ENCODE data around the gene EVA1A.

EVA1A gene

DNA sequence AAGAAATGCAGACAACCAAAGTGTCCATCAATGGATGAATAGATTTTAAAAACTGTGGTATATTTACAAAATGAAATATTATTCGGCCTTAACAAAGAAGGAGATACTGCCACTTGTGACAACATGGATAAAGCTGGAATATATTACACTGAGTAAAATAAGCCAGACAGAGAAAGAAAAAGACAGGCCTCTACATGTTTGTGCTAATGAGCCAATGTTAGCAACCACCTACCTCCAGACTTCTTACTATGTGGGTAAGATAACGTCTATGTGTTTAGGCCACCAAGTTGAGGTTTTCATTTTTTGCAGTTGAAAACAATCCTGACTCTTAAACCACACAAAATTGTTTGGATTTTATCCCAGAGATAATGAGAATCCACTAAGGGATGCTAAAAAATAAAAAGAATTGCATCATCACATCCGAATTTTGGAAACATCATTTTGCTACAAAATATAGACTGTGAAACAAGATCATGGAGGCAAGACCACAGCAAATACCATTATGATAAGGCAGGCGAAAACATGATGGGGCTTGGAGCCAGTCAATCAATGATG, 47.0 kb downstream of the EVA1A start:
- ATAC-seq, result no peak
- TF ChIP-seq ISL1 (CRISPR knock-in tag; IDR thresholded peaks at IDR 0.05) (no peak), OSR1 (CRISPR knock-in tag; IDR thresholded peaks at IDR 0.05) (no peak), ZC3H10 (CRISPR knock-in tag; IDR thresholded peaks at IDR 0.05) (no peak), ZNF70 (CRISPR knock-in tag; IDR thresholded peaks at IDR 0.05) (no peak), TOX (CRISPR knock-in tag; IDR thresholded peaks at IDR 0.05; ENCODE audit: borderline replicate concordance) (no peak), ZFP30 (CRISPR knock-in tag; IDR thresholded peaks at IDR 0.05) (no peak), RARB (CRISPR knock-in tag; IDR thresholded peaks at IDR 0.05) (no peak), GLIS3 (CRISPR knock-in tag; IDR thresholded peaks at IDR 0.05) (no peak), SNAI2 (CRISPR knock-in tag; IDR thresholded peaks at IDR 0.05) (no peak)
- TF ChIP-seq, protein P1, sequence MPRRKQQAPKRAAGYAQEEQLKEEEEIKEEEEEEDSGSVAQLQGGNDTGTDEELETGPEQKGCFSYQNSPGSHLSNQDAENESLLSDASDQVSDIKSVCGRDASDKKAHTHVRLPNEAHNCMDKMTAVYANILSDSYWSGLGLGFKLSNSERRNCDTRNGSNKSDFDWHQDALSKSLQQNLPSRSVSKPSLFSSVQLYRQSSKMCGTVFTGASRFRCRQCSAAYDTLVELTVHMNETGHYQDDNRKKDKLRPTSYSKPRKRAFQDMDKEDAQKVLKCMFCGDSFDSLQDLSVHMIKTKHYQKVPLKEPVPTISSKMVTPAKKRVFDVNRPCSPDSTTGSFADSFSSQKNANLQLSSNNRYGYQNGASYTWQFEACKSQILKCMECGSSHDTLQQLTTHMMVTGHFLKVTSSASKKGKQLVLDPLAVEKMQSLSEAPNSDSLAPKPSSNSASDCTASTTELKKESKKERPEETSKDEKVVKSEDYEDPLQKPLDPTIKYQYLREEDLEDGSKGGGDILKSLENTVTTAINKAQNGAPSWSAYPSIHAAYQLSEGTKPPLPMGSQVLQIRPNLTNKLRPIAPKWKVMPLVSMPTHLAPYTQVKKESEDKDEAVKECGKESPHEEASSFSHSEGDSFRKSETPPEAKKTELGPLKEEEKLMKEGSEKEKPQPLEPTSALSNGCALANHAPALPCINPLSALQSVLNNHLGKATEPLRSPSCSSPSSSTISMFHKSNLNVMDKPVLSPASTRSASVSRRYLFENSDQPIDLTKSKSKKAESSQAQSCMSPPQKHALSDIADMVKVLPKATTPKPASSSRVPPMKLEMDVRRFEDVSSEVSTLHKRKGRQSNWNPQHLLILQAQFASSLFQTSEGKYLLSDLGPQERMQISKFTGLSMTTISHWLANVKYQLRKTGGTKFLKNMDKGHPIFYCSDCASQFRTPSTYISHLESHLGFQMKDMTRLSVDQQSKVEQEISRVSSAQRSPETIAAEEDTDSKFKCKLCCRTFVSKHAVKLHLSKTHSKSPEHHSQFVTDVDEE (CRISPR knock-in tag; IDR thresholded peaks at IDR 0.05), result no peak
- TF ChIP-seq, protein P2, sequence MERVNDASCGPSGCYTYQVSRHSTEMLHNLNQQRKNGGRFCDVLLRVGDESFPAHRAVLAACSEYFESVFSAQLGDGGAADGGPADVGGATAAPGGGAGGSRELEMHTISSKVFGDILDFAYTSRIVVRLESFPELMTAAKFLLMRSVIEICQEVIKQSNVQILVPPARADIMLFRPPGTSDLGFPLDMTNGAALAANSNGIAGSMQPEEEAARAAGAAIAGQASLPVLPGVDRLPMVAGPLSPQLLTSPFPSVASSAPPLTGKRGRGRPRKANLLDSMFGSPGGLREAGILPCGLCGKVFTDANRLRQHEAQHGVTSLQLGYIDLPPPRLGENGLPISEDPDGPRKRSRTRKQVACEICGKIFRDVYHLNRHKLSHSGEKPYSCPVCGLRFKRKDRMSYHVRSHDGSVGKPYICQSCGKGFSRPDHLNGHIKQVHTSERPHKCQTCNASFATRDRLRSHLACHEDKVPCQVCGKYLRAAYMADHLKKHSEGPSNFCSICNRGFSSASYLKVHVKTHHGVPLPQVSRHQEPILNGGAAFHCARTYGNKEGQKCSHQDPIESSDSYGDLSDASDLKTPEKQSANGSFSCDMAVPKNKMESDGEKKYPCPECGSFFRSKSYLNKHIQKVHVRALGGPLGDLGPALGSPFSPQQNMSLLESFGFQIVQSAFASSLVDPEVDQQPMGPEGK (CRISPR knock-in tag; IDR thresholded peaks at IDR 0.05; ENCODE audit: borderline replicate concordance), result no peak
- TF ChIP-seq, protein P3, sequence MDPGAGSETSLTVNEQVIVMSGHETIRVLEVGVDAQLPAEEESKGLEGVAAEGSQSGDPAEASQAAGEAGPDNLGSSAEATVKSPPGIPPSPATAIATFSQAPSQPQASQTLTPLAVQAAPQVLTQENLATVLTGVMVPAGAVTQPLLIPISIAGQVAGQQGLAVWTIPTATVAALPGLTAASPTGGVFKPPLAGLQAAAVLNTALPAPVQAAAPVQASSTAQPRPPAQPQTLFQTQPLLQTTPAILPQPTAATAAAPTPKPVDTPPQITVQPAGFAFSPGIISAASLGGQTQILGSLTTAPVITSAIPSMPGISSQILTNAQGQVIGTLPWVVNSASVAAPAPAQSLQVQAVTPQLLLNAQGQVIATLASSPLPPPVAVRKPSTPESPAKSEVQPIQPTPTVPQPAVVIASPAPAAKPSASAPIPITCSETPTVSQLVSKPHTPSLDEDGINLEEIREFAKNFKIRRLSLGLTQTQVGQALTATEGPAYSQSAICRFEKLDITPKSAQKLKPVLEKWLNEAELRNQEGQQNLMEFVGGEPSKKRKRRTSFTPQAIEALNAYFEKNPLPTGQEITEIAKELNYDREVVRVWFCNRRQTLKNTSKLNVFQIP (CRISPR knock-in tag; IDR thresholded peaks at IDR 0.05; ENCODE audit: borderline replicate concordance, low read depth), result no peak
- TF ChIP-seq, protein P4, sequence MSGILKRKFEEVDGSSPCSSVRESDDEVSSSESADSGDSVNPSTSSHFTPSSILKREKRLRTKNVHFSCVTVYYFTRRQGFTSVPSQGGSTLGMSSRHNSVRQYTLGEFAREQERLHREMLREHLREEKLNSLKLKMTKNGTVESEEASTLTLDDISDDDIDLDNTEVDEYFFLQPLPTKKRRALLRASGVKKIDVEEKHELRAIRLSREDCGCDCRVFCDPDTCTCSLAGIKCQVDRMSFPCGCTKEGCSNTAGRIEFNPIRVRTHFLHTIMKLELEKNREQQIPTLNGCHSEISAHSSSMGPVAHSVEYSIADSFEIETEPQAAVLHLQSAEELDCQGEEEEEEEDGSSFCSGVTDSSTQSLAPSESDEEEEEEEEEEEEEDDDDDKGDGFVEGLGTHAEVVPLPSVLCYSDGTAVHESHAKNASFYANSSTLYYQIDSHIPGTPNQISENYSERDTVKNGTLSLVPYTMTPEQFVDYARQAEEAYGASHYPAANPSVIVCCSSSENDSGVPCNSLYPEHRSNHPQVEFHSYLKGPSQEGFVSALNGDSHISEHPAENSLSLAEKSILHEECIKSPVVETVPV (CRISPR knock-in tag; IDR thresholded peaks at IDR 0.05), result no peak

DNA sequence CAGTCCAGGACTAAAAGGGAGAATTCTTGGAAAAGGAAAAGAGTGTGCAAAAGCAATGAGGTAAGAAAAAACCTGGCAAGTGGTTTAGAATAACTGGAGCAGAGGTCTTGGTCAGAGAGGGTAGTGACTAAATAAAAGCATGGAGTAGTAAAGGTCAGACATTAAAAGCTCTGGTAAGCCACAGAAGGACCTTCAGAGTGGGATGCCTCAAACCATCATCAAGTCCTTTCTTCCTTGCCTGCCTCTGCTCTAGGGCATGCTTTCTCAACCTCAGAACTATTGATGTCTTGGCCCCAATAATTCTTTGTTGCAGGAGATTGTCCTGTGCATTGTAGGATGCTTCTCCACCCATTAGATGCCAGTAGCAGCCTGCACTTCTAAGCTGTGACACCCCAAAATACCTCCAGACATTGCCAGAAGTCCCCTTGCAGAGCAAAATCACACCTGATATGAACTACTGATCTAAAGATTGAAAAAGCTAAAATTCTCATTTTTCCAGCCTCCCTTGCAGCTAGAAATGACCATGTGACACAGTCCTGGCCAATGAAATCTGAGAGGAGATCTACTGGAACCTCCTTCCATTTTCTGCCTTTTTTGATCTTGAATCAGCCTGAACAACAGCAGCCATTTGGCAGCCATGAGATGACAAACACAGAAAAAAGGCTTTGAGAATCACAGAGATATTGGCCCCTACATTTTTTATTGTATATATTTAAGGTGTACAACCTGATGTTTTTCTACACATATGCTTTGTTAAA, 48.1 kb downstream of the EVA1A start:
- no peak; the same call in 2 of the 3 replicates for ATAC-seq
- TF ChIP-seq ESRRG (CRISPR knock-in tag; IDR thresholded peaks at IDR 0.05), result no peak
- no peak for TF ChIP-seq ZFP30 (CRISPR knock-in tag; IDR thresholded peaks at IDR 0.05)
- TF ChIP-seq, protein P3 (CRISPR knock-in tag; IDR thresholded peaks at IDR 0.05; ENCODE audit: borderline replicate concordance, low read depth), result no peak
- TF ChIP-seq ZNF70 (CRISPR knock-in tag; IDR thresholded peaks at IDR 0.05), result no peak
- no peak for TF ChIP-seq ARNTL (CRISPR knock-in tag; IDR thresholded peaks at IDR 0.05; ENCODE audit: borderline replicate concordance, low read depth)
- TF ChIP-seq ZC3H10 (CRISPR knock-in tag; IDR thresholded peaks at IDR 0.05), result no peak
- TF ChIP-seq RARB (CRISPR knock-in tag; IDR thresholded peaks at IDR 0.05), result no peak
- TF ChIP-seq, protein P5, sequence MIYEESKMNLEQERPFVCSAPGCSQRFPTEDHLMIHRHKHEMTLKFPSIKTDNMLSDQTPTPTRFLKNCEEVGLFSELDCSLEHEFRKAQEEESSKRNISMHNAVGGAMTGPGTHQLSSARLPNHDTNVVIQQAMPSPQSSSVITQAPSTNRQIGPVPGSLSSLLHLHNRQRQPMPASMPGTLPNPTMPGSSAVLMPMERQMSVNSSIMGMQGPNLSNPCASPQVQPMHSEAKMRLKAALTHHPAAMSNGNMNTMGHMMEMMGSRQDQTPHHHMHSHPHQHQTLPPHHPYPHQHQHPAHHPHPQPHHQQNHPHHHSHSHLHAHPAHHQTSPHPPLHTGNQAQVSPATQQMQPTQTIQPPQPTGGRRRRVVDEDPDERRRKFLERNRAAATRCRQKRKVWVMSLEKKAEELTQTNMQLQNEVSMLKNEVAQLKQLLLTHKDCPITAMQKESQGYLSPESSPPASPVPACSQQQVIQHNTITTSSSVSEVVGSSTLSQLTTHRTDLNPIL (CRISPR knock-in tag; IDR thresholded peaks at IDR 0.05; ENCODE audit: low read depth), result no peak
- no peak for TF ChIP-seq ZNF8 (CRISPR knock-in tag; IDR thresholded peaks at IDR 0.05)
- TF ChIP-seq, protein P2 (CRISPR knock-in tag; IDR thresholded peaks at IDR 0.05; ENCODE audit: borderline replicate concordance), result no peak
- TF ChIP-seq ISL1 (CRISPR knock-in tag; IDR thresholded peaks at IDR 0.05), result no peak
- TF ChIP-seq SNAI2 (CRISPR knock-in tag; IDR thresholded peaks at IDR 0.05), result no peak
- TF ChIP-seq, protein P1 (CRISPR knock-in tag; IDR thresholded peaks at IDR 0.05), result no peak
- TF ChIP-seq TOX (CRISPR knock-in tag; IDR thresholded peaks at IDR 0.05; ENCODE audit: borderline replicate concordance), result no peak
- no peak for TF ChIP-seq PPARA (CRISPR knock-in tag; IDR thresholded peaks at IDR 0.05; ENCODE audit: borderline replicate concordance)
- TF ChIP-seq GLIS3 (CRISPR knock-in tag; IDR thresholded peaks at IDR 0.05), result no peak
- TF ChIP-seq CSDC2 (CRISPR knock-in tag; IDR thresholded peaks at IDR 0.05), result no peak

All from SK-N-SH treated with all-trans-retinoic acid at 6 μM for 48 hours (cell line).